ENCODE data around the gene CLN6. TPM values are rescaled to one million over a fixed set of nuclear protein-coding genes. Genes with fewer than 3 reads are reported as not detected.
A peak's percentile ranks its signal among the peaks of the same experiment; 100 is the strongest.

The CLN6 gene
- total RNA-seq, 1 experiment from 2014 or later: 68.7 TPM

GRCh38 chr15:68207176-68207935 is 22.2 kb downstream of the CLN6 start:
- H3K9me3 ChIP-seq (ENCODE audit: control insufficient read depth, insufficient read depth, low read depth, low read length): no peaks in the 10 kb centered on the region
- H3K27me3 ChIP-seq (ENCODE audit: control insufficient read depth, insufficient read depth, low read length): no peaks in the 10 kb centered on the region
- ATAC-seq (no peak), DNase-seq (ENCODE audit: low read depth, low spot score) (no peak)
- POLR2A ChIA-PET: no interaction called here
- H3K4me1 ChIP-seq (ENCODE audit: control insufficient read depth, insufficient read depth, low read length): peaks cover 11% of the 10 kb centered on the region
- no peak overlapping the region for H3K4me3 ChIP-seq (ENCODE audit: low read depth in 2 of 2, low read length in 2 of 2)
- TF ChIP-seq POLR2AphosphoS5 (IDR thresholded peaks at IDR 0.05; ENCODE audit: low read depth, low read length) (no peak), SIN3A (IDR thresholded peaks at IDR 0.05; ENCODE audit: borderline replicate concordance, insufficient read depth, low read depth, low read length) (no peak), CTCF (IDR thresholded peaks at IDR 0.05) (no peak), REST (IDR thresholded peaks at IDR 0.05; ENCODE audit: insufficient read depth in 1 of 2, low read depth in 2 of 2, low read length in 1 of 2) (no peak), TCF7L2 (IDR thresholded peaks at IDR 0.05; ENCODE audit: low read depth, low read length) (no peak)
- CTCF ChIA-PET: no interaction called here
- H3K36me3 ChIP-seq (ENCODE audit: control insufficient read depth, insufficient read depth, low read length): no peaks in the 10 kb centered on the region
- no peak overlapping the region for H3K27ac ChIP-seq (ENCODE audit: low read length)
- TSS peak; percentile 54 for BruUV-seq (replicated peaks)
- in situ Hi-C loops (cut with HindIII; ENCODE audit: low pct_unique_long_range_greater_than_20kb, low sequenced_read_pairs) (no loop called here), intact Hi-C loops (cut with micrococcal nuclease; ENCODE audit: unreplicated experiment) (no loop called here)

- ATAC-seq: no peak
- ChIA-PET POLR2A (no interaction called here), CTCF (no interaction called here)
- no TSS peak for BruUV-seq (replicated peaks)
- Histone ChIP-seq H3K9me3 (ENCODE audit: control insufficient read depth, insufficient read depth, low read depth, low read length) (no peaks in the 10 kb centered on the region), H3K4me1 (ENCODE audit: control insufficient read depth, insufficient read depth, low read length) (peaks cover 11% of the 10 kb centered on the region), H3K27me3 (ENCODE audit: control insufficient read depth, insufficient read depth, low read length) (no peaks in the 10 kb centered on the region), H3K27ac (ENCODE audit: low read length) (no peak overlapping the region), H3K4me3 (ENCODE audit: low read depth in 2 of 2, low read length in 2 of 2) (no peak overlapping the region), H3K36me3 (ENCODE audit: control insufficient read depth, insufficient read depth, low read length) (no peaks in the 10 kb centered on the region)
- TF ChIP-seq POLR2AphosphoS5 (IDR thresholded peaks at IDR 0.05; ENCODE audit: low read depth, low read length): no peak
- DNase-seq (ENCODE audit: low read depth, low spot score): no peak
- intact Hi-C loops (cut with micrococcal nuclease; ENCODE audit: unreplicated experiment) (no loop called here), in situ Hi-C loops (cut with HindIII; ENCODE audit: low pct_unique_long_range_greater_than_20kb, low sequenced_read_pairs) (no loop called here)
Measured at GRCh38 chr15:68206711-68207151, 22.8 kb downstream of the CLN6 start.

GRCh38 chr15:68205954-68206539 is 23.5 kb downstream of the CLN6 start:
- no TSS peak for BruUV-seq (replicated peaks)
- Histone ChIP-seq H3K4me1 (ENCODE audit: control insufficient read depth, insufficient read depth, low read length) (peaks cover 11% of the 10 kb centered on the region), H3K9me3 (ENCODE audit: control insufficient read depth, insufficient read depth, low read depth, low read length) (no peaks in the 10 kb centered on the region), H3K27ac (ENCODE audit: low read length) (no peak overlapping the region), H3K27me3 (ENCODE audit: control insufficient read depth, insufficient read depth, low read length) (no peaks in the 10 kb centered on the region), H3K4me3 (ENCODE audit: low read depth in 2 of 2, low read length in 2 of 2) (no peak overlapping the region), H3K36me3 (ENCODE audit: control insufficient read depth, insufficient read depth, low read length) (no peaks in the 10 kb centered on the region)
- ATAC-seq (no peak), DNase-seq (ENCODE audit: low read depth, low spot score) (no peak)
- no peak for TF ChIP-seq POLR2AphosphoS5 (IDR thresholded peaks at IDR 0.05; ENCODE audit: low read depth, low read length)
- TF ChIP-seq CTCF (IDR thresholded peaks at IDR 0.05): no peak
- TF ChIP-seq REST (IDR thresholded peaks at IDR 0.05; ENCODE audit: insufficient read depth in 1 of 2, low read depth in 2 of 2, low read length in 1 of 2): no peak
- TF ChIP-seq SIN3A (IDR thresholded peaks at IDR 0.05; ENCODE audit: borderline replicate concordance, insufficient read depth, low read depth, low read length): no peak
- no peak for TF ChIP-seq TCF7L2 (IDR thresholded peaks at IDR 0.05; ENCODE audit: low read depth, low read length)
- ChIA-PET POLR2A (no interaction called here), CTCF (no interaction called here)
- intact Hi-C loops (cut with micrococcal nuclease; ENCODE audit: unreplicated experiment) (no loop called here), in situ Hi-C loops (cut with HindIII; ENCODE audit: low pct_unique_long_range_greater_than_20kb, low sequenced_read_pairs) (no loop called here)
